Transverse colon (tissue), 4 donors: ENCODE results near the gene LDLRAD4. TPM values are rescaled to one million over a fixed set of nuclear protein-coding genes. Genes with fewer than 3 reads are reported as not detected.

Source experiments
- DNase-seq: peaks from one replicate; pipeline ENCODE4 v3.0.0-alpha.2; 2019
- H3K27ac ChIP-seq, 4 donors: fragments of 200-600 bp; sonication (generic); 2 replicates each; pipeline ENCODE4 v1.5.1; 2016 to 2018; ENCODE audit warnings: inconsistent platforms in 4 of 4
- H3K27me3 ChIP-seq: fragments of 200-600 bp; sonication (generic); 2 replicates; pipeline ENCODE4 v1.5.1; 2017; ENCODE audit warnings: inconsistent platforms
- H3K36me3 ChIP-seq, 4 donors: fragments of 200-600 bp; sonication (generic); 2 replicates each; pipeline ENCODE4 v1.5.1; 2017 to 2019; ENCODE audit warnings: inconsistent platforms in 4 of 4
- H3K4me1 ChIP-seq, 4 donors: fragments of 200-600 bp; sonication (generic); 2 replicates each; pipeline ENCODE4 v1.5.1; 2017 to 2020; ENCODE audit warnings: inconsistent platforms in 4 of 4
- H3K4me3 ChIP-seq, 4 donors: fragments of 200-600 bp; sonication (generic); 1 replicate in 1 of 4; 2 replicates in 3 of 4; pipeline versions ENCODE4 v1.5.1 to v1.6.1; 2017 to 2019; ENCODE audit warnings: inconsistent platforms in 4 of 4
- H3K9me3 ChIP-seq, 2 donors: fragments of 200-600 bp; sonication (generic); 2 replicates each; pipeline ENCODE4 v1.5.1; 2017 to 2019; ENCODE audit warnings: inconsistent platforms in 2 of 2
- EP300 ChIP-seq: sonication (generic); formaldehyde crosslinking; IDR thresholded peaks from one replicate; pipeline ENCODE4 v1.6.1; 2017; ENCODE audit warnings: antibody characterized with exemption, low read depth
- POLR2A ChIP-seq: fragments of 450-650 bp; IDR thresholded peaks from one replicate; pipeline ENCODE4 v1.6.1; 2016; ENCODE audit warnings: antibody characterized with exemption, mild to moderate bottlenecking, moderate library complexity
- POLR2AphosphoS5 ChIP-seq, 3 donors: sonication (generic); formaldehyde crosslinking; IDR thresholded peaks; one replicate each; pipeline ENCODE4 v1.6.1; 2016; ENCODE audit warnings: antibody characterized with exemption in 3 of 3
- WGBS, 2 donors: methylation state at CpG; one replicate each; pipeline ENCODE4 v1.1.5; 2018; ENCODE audit warnings: low coverage in 1 of 2; 5-methylcytosine and 5-hydroxymethylcytosine counted together
- in situ Hi-C, 4 donors: fragments of 200-750 bp; cut with MboI; loops; one replicate each; pipeline versions ENCODE4 v1.15.0 to v1.15.1; 2017; ENCODE audit warnings: low sequenced_read_pairs in 3 of 4, low pct_ligation_motif_present in 1 of 4, low pct_unique_long_range_greater_than_20kb in 1 of 4
- intact Hi-C: fragments of 100-400 bp; cut with DNase I; formaldehyde crosslinking; loops from one replicate; pipeline ENCODE4 v1.15.1; 2023; ENCODE audit warnings: low total_unique reads
- total RNA-seq, 4 donors: library from RNA; depleted of rRNA; stranded (reverse); fragments of >200 nt; gene quantifications; one replicate each; pipeline ENCODE4 v1.1.0, GENCODE V29; 2016
- TF ChIP-seq, protein P1 (sequence below), 5 experiments: fragments of 200-600 bp in 3 of 5; fragments of 450-650 bp in 2 of 5; sonication (generic) in 3 of 5; IDR thresholded peaks; 1 replicate in 2 of 5; 2 replicates in 3 of 5; pipeline ENCODE4 v1.5.1; 2016 to 2017; ENCODE audit warnings: antibody characterized with exemption in 5 of 5, inconsistent platforms in 3 of 5, mild to moderate bottlenecking in 2 of 5, moderate library complexity in 1 of 5

LDLRAD4 gene
- total RNA-seq, 4 donors from 2014 or later, result 34.8 to 277 (median 60.6) TPM

DNA sequence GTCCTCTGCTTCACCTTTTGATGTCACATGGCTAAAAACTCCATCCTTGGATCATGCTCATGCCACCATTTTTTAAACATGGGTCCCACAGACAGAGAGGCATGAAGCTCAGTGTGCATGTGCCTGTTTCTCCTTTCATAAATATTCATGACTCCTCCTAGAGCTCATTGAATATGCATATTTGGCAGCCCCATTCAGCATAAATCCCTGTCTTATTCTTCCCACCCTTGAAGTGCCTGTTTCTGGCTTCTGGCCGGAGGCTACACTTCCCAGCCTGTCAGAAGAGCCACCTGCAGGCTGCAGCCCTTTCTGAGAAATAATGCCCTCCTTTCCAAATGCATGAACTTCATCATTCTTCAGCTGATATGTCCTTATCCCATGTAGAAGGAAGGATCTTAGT, 109.7 kb downstream of the LDLRAD4 start:
- WGBS, 2 donors, result 86% methylated on average over 1 of the region's 1 CpG; no CpG with 5 or more reads in 1 of the 2 donors

DNA sequence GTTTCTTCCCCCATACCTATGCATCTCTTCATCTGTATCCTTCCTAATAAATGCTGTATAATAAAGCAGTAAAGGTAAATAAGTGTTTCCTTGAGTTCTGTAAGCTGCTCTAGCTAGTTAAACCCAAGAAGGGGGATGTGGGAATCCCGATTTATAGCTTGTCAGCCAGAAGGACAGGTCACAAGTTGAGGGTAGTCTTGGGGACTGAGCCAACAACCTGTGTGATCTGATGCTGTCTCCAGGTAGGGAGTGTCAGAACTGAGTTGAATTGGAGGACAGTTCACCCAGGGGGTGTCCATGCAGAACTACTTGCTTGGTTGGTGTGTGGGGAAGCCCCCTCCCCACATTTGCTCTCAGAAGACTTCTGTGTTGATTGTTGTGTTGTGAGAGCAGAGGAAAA, 112.4 kb downstream of the LDLRAD4 start:
- TF ChIP-seq POLR2AphosphoS5 (IDR thresholded peaks at IDR 0.05), result no peak
- no peak for TF ChIP-seq POLR2A
- no peak for TF ChIP-seq EP300
- TF ChIP-seq, protein P1, sequence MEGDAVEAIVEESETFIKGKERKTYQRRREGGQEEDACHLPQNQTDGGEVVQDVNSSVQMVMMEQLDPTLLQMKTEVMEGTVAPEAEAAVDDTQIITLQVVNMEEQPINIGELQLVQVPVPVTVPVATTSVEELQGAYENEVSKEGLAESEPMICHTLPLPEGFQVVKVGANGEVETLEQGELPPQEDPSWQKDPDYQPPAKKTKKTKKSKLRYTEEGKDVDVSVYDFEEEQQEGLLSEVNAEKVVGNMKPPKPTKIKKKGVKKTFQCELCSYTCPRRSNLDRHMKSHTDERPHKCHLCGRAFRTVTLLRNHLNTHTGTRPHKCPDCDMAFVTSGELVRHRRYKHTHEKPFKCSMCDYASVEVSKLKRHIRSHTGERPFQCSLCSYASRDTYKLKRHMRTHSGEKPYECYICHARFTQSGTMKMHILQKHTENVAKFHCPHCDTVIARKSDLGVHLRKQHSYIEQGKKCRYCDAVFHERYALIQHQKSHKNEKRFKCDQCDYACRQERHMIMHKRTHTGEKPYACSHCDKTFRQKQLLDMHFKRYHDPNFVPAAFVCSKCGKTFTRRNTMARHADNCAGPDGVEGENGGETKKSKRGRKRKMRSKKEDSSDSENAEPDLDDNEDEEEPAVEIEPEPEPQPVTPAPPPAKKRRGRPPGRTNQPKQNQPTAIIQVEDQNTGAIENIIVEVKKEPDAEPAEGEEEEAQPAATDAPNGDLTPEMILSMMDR (IDR thresholded peaks at IDR 0.05), result no peak
- H3K27me3 ChIP-seq, result no peaks in the 10 kb centered on the region
- intact Hi-C loops (no loop called here), in situ Hi-C loops (loop anchor here in 1 of 4 donors (25.0 kb wide), 1 partner anchor 94 kb away; no protein-coding TSS in a partner anchor)
- DNase-seq, result no peak
- H3K9me3 ChIP-seq, result no peaks in the 10 kb centered on the region
- no peaks in the 10 kb centered on the region for H3K4me1 ChIP-seq
- H3K4me3 ChIP-seq, result no peak overlapping the region
- no peak overlapping the region for H3K27ac ChIP-seq
- no peaks in the 10 kb centered on the region for H3K36me3 ChIP-seq
- WGBS, 2 donors, result 88% methylated on average over 1 of the region's 1 CpG; no CpG with 5 or more reads in 1 of the 2 donors

More for the DNA sequence above, 109.7 kb downstream of the LDLRAD4 start:
- Histone ChIP-seq H3K36me3 (no peaks in the 10 kb centered on the region), H3K4me1 (no peaks in the 10 kb centered on the region), H3K4me3 (no peak overlapping the region), H3K9me3 (no peaks in the 10 kb centered on the region), H3K27me3 (no peaks in the 10 kb centered on the region), H3K27ac (no peak overlapping the region)
- no peak for TF ChIP-seq EP300
- no peak for TF ChIP-seq POLR2AphosphoS5 (IDR thresholded peaks at IDR 0.05)
- no peak for TF ChIP-seq POLR2A
- intact Hi-C loops (no loop called here), in situ Hi-C loops (loop anchor here in 1 of 4 donors (25.0 kb wide), 1 partner anchor 91 kb away; no protein-coding TSS in a partner anchor)
- DNase-seq, result no peak

- no peak overlapping the region for H3K4me3 ChIP-seq
- no peak for TF ChIP-seq EP300
- TF ChIP-seq, protein P1 (IDR thresholded peaks at IDR 0.05), result no peak
- TF ChIP-seq POLR2A, result no peak
- no peak for TF ChIP-seq POLR2AphosphoS5 (IDR thresholded peaks at IDR 0.05)
- H3K36me3 ChIP-seq, result no peaks in the 10 kb centered on the region
- peaks cover 0 to 4% (median 0%) of the 10 kb centered on the region in 4 donors for H3K4me1 ChIP-seq
- no peaks in the 10 kb centered on the region for H3K9me3 ChIP-seq
- H3K27me3 ChIP-seq, result no peaks in the 10 kb centered on the region
- WGBS, 2 donors, result 80 to 88% methylated on average over 3 of the region's 3 CpGs
- in situ Hi-C loops, result loop anchor here in 1 of 4 donors (25.0 kb wide), 1 partner anchor 95 kb away; no protein-coding TSS in a partner anchor
- no peak overlapping the region for H3K27ac ChIP-seq
- intact Hi-C loops, result no loop called here
- no peak for DNase-seq
Observed at GRCh38 chr18:13331846-13332245, 113.3 kb downstream of the LDLRAD4 start.

- Histone ChIP-seq H3K27ac (no peak overlapping the region), H3K36me3 (no peaks in the 10 kb centered on the region), H3K4me1 (peaks cover 0 to 4% (median 0%) of the 10 kb centered on the region in 4 donors), H3K4me3 (no peak overlapping the region), H3K27me3 (no peaks in the 10 kb centered on the region), H3K9me3 (no peaks in the 10 kb centered on the region)
- WGBS, 2 donors, result 69 to 77% methylated on average over 5 of the region's 5 CpGs
- no peak for TF ChIP-seq POLR2A
- no peak for TF ChIP-seq POLR2AphosphoS5 (IDR thresholded peaks at IDR 0.05)
- DNase-seq, result no peak
- intact Hi-C loops (no loop called here), in situ Hi-C loops (loop anchor here in 1 of 4 donors (25.0 kb wide), 1 partner anchor 96 kb away; no protein-coding TSS in a partner anchor)
Observed at GRCh38 chr18:13332874-13333273, 114.3 kb downstream of the LDLRAD4 start.

GRCh38 chr18:13335903-13336302, 117.3 kb downstream of the LDLRAD4 start:
- Histone ChIP-seq H3K27ac (no peak overlapping the region), H3K4me1 (peaks cover 0 to 11% (median 0%) of the 10 kb centered on the region in 4 donors), H3K9me3 (no peaks in the 10 kb centered on the region), H3K4me3 (no peak overlapping the region), H3K27me3 (no peaks in the 10 kb centered on the region), H3K36me3 (no peaks in the 10 kb centered on the region)
- intact Hi-C loops (no loop called here), in situ Hi-C loops (loop anchor here in 1 of 4 donors (25.0 kb wide), 1 partner anchor 99 kb away; no protein-coding TSS in a partner anchor)
- TF ChIP-seq, protein P1 (IDR thresholded peaks at IDR 0.05), result no peak
- TF ChIP-seq POLR2A (no peak), POLR2AphosphoS5 (IDR thresholded peaks at IDR 0.05) (no peak), EP300 (no peak)
- no peak for DNase-seq
- WGBS, 2 donors, result 90 to 100% methylated on average over 5 to 6 of the region's 6 CpGs
